OCI-LY7 (cell line): Measurements from ENCODE around the gene MTRF1L. TPM values are rescaled to one million over a fixed set of nuclear protein-coding genes. Genes with fewer than 3 reads are reported as not detected.

Source experiments
- BruUV-seq: library from RNA; stranded (reverse); fragments of 400-500 nt; replicated peaks from 2 replicates; lab custom pipeline; 2021; lab: Mats Ljungman, UMichigan
- CTCF ChIA-PET: fragments of 300-600 bp; sonication (Branson Sonifier 250); formaldehyde crosslinking; loops from one replicate; lab custom pipeline; 2022; ENCODE audit warnings: antibody characterized with exemption; ENCODE audit not compliant: unreplicated experiment; lab: Charles Lee
- POLR2A ChIA-PET: fragments of 300-600 bp; sonication (Branson Sonifier 250); formaldehyde crosslinking; loops from one replicate; lab custom pipeline; 2022; ENCODE audit warnings: antibody characterized with exemption; lab: Charles Lee
- DNase-seq: peaks from one replicate; pipeline ENCODE4 v3.0.0-alpha.2; 2015; ENCODE audit warnings: low spot score
- H2AFZ ChIP-seq: fragments of 200-600 bp; sonication (generic), shearing (Covaris generic); 2 replicates; pipeline ENCODE4 v1.6.1; 2014; ENCODE audit warnings: mild to moderate bottlenecking, antibody characterized with exemption, low read length, moderate library complexity
- H3K27ac ChIP-seq: fragments of 200-600 bp; sonication (generic); 2 replicates; pipeline ENCODE4 v1.5.1; 2014; ENCODE audit warnings: mixed run types, low read depth, mild to moderate bottlenecking, moderate library complexity, low read length, inconsistent platforms; ENCODE audit not compliant: poor library complexity, severe bottlenecking
- H3K36me3 ChIP-seq: fragments of 200-600 bp; sonication (generic); 2 replicates; pipeline ENCODE4 v1.6.1; 2014; ENCODE audit warnings: mild to moderate bottlenecking, antibody characterized with exemption, low read length, moderate library complexity, mixed read lengths; ENCODE audit not compliant: insufficient read depth
- H3K4me1 ChIP-seq: fragments of 200-600 bp; sonication (generic); 2 replicates; pipeline ENCODE4 v1.5.1; 2014; ENCODE audit warnings: mild to moderate bottlenecking, low read length; ENCODE audit not compliant: insufficient read depth, poor library complexity, severe bottlenecking
- H3K4me2 ChIP-seq: fragments of 200-600 bp; sonication (generic); 2 replicates; pipeline ENCODE4 v1.6.1; 2014; ENCODE audit warnings: mild to moderate bottlenecking, low read length
- H3K4me3 ChIP-seq: fragments of 200-600 bp; sonication (generic); 2 replicates; pipeline ENCODE4 v1.5.1; 2014; ENCODE audit warnings: mild to moderate bottlenecking, low read depth, low read length; ENCODE audit not compliant: poor library complexity, severe bottlenecking
- H3K79me2 ChIP-seq: fragments of 200-600 bp; sonication (generic); 2 replicates; pipeline ENCODE4 v1.6.1; 2016; ENCODE audit warnings: low read depth, mild to moderate bottlenecking, low read length, moderate library complexity, mixed read lengths; ENCODE audit not compliant: insufficient read depth
- H3K9me2 ChIP-seq: fragments of 200-600 bp; sonication (generic); 2 replicates; pipeline ENCODE4 v1.6.1; 2016; ENCODE audit warnings: mild to moderate bottlenecking, low read length, mixed read lengths; ENCODE audit not compliant: insufficient read depth
- H3K9me3 ChIP-seq: fragments of 200-600 bp; sonication (generic); 2 replicates; pipeline ENCODE4 v1.6.1; 2014; ENCODE audit warnings: mild to moderate bottlenecking, mixed run types, low read length, mixed read lengths
- H4K20me1 ChIP-seq: fragments of 200-600 bp; sonication (generic); 2 replicates; pipeline ENCODE4 v1.6.1; 2014; ENCODE audit warnings: mild to moderate bottlenecking, antibody characterized with exemption, low read length, moderate library complexity, mixed read lengths; ENCODE audit not compliant: insufficient read depth
- EZH2phosphoT487 ChIP-seq: fragments of 200-600 bp; sonication (generic); IDR thresholded peaks from 2 replicates; pipeline ENCODE4 v1.6.1; 2018; ENCODE audit warnings: low read depth, borderline replicate concordance, mild to moderate bottlenecking, mixed run types, antibody characterized with exemption, low read length, moderate library complexity, mixed read lengths
- intact Hi-C: fragments of 100-400 bp; cut with micrococcal nuclease; formaldehyde crosslinking; loops from one replicate; pipeline ENCODE4 v1.10.0; 2022; ENCODE audit not compliant: unreplicated experiment
- total RNA-seq, 2 experiments: library from RNA; depleted of rRNA in 1 of 2; stranded (reverse); fragments of >200 nt in 1 of 2; shearing (Covaris generic) in 1 of 2; gene quantifications; 2 replicates each; pipeline ENCODE4 v1.2.3, GENCODE V29; 2014 to 2022
- TF ChIP-seq, protein P1 (sequence below): fragments of 200-600 bp; sonication (generic); conservative IDR thresholded peaks from 2 replicates; pipeline ENCODE4 v1.5.1; 2014; ENCODE audit warnings: mild to moderate bottlenecking, antibody characterized with exemption, low read length, moderate library complexity, mixed read lengths

MTRF1L gene
- total RNA-seq, 2 experiments from 2014 or later = 11.0 to 19.2 TPM

DNA sequence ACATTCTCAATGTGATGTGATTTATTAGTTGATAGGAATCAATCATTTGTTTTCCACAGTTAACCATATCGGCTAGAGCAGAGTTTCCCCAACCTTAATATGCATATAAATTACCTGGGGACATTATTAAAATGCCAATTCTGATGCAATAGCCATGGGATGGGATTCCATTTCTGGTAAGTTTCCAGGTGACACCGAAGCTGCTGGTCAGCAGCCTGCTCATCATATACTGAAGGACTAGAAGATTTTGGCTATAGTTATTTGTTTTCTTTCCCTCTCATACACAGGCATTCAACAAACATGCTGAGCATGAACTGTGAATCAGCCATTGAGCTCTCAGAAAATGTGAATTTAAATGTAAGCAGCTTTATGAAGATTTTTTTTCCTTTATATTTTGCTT is 55.5 kb downstream of the MTRF1L start:
- H3K79me2 ChIP-seq = no peaks in the 10 kb centered on the region
- no peaks in the 10 kb centered on the region for H4K20me1 ChIP-seq
- no peaks in the 10 kb centered on the region for H3K36me3 ChIP-seq
- H3K27ac ChIP-seq = no peak overlapping the region
- no TSS peak for BruUV-seq
- no peaks in the 10 kb centered on the region for H3K9me3 ChIP-seq
- ChIA-PET CTCF (no interaction called here), POLR2A (interaction anchor here (0.5 kb wide), 1 partner anchor 154 kb away, joined by 3 read pairs; no protein-coding TSS in a partner anchor)
- no peaks in the 10 kb centered on the region for H3K4me1 ChIP-seq
- intact Hi-C loops = loop anchor here (5.0 to 10.0 kb wide), 2 partner anchors 200 to 392 kb away; no protein-coding TSS in a partner anchor
- H3K9me2 ChIP-seq = no peaks in the 10 kb centered on the region
- no peak overlapping the region for H3K4me3 ChIP-seq
- DNase-seq = no peak
- TF ChIP-seq, protein P1, sequence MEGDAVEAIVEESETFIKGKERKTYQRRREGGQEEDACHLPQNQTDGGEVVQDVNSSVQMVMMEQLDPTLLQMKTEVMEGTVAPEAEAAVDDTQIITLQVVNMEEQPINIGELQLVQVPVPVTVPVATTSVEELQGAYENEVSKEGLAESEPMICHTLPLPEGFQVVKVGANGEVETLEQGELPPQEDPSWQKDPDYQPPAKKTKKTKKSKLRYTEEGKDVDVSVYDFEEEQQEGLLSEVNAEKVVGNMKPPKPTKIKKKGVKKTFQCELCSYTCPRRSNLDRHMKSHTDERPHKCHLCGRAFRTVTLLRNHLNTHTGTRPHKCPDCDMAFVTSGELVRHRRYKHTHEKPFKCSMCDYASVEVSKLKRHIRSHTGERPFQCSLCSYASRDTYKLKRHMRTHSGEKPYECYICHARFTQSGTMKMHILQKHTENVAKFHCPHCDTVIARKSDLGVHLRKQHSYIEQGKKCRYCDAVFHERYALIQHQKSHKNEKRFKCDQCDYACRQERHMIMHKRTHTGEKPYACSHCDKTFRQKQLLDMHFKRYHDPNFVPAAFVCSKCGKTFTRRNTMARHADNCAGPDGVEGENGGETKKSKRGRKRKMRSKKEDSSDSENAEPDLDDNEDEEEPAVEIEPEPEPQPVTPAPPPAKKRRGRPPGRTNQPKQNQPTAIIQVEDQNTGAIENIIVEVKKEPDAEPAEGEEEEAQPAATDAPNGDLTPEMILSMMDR = no peak
- TF ChIP-seq EZH2phosphoT487 = no peak
- no peak overlapping the region for H2AFZ ChIP-seq
- no peak overlapping the region for H3K4me2 ChIP-seq

DNA sequence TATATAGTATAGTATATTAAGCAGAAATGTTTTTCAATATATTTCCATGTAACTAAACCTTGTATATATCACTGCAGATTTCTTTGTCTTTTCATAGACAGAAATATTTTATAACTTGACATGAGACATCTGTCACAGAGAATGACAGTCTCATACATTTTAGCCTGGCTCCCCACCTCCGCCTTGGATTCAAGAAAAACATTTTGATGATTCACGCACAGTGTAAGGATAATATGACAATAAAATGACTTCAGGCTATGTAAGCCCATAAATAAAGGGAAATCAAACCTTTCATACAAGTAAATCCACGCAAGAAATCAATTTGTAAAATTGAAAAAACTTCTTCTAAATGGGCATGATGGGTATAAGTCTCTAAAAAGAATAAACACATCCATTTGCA is 56.0 kb downstream of the MTRF1L start:
- DNase-seq = no peak
- H4K20me1 ChIP-seq = no peaks in the 10 kb centered on the region
- H3K4me3 ChIP-seq = no peak overlapping the region
- CTCF ChIA-PET = no interaction called here
- intact Hi-C loops = loop anchor here (5.0 to 10.0 kb wide), 2 partner anchors 199 to 392 kb away; no protein-coding TSS in a partner anchor
- BruUV-seq = no TSS peak
- no peaks in the 10 kb centered on the region for H3K9me3 ChIP-seq
- H3K9me2 ChIP-seq = no peaks in the 10 kb centered on the region
- no peak for TF ChIP-seq EZH2phosphoT487
- TF ChIP-seq, protein P1 = no peak
- H3K79me2 ChIP-seq = no peaks in the 10 kb centered on the region
- POLR2A ChIA-PET = interaction anchor here (0.6 kb wide), 1 partner anchor 244 kb away, joined by 3 read pairs; no protein-coding TSS in a partner anchor
- no peak overlapping the region for H3K4me2 ChIP-seq
- no peaks in the 10 kb centered on the region for H3K4me1 ChIP-seq
- no peak overlapping the region for H3K27ac ChIP-seq
- H2AFZ ChIP-seq = no peak overlapping the region
- no peaks in the 10 kb centered on the region for H3K36me3 ChIP-seq

DNA sequence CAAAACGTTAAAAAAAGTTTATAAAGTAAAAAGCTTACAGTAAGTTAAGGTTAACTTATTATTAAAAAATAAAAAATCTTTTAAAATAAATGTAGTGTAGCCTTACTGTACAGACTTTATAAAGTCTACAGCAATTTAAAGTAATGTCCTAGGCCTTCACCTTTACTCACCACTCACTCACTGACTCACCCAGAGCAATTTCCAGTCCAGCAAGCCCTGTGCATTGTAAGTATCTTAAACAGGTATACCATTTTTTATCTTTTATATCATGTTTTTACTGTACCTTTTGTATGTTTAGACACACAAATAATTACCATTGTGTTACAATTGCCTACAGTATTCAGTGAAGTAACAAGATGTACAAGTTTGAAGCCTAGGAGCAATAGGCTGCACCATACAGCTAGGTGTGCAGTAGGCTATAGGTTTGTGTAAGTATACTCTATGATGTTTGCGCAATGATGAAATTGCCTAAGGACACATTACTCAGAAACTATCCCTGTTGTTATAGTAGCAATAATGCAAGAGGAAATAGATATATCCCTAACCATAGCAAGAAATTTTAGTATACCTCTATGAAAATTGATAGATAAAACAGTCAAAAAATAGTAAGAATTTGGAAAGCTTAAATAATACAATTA is 59.1 kb downstream of the MTRF1L start:
- CTCF ChIA-PET = no interaction called here
- POLR2A ChIA-PET = interaction anchor here (0.6 to 0.7 kb wide), 3 partner anchors 11 to 76 kb away, joined by 3 read pairs; no protein-coding TSS in a partner anchor

More for the DNA sequence above, 59.1 kb downstream of the MTRF1L start:
- TF ChIP-seq, protein P1 = no peak
- no peak for TF ChIP-seq EZH2phosphoT487
- intact Hi-C loops = loop anchor here (10.0 kb wide), 1 partner anchor 389 kb away; no protein-coding TSS in a partner anchor
- no peaks in the 10 kb centered on the region for H4K20me1 ChIP-seq
- H3K9me3 ChIP-seq = no peaks in the 10 kb centered on the region
- no peak for DNase-seq
- H3K4me2 ChIP-seq = no peak overlapping the region
- H2AFZ ChIP-seq = no peak overlapping the region
- no peaks in the 10 kb centered on the region for H3K79me2 ChIP-seq
- H3K27ac ChIP-seq = no peak overlapping the region
- H3K4me3 ChIP-seq = no peak overlapping the region
- no peaks in the 10 kb centered on the region for H3K36me3 ChIP-seq
- no TSS peak for BruUV-seq
- no peaks in the 10 kb centered on the region for H3K4me1 ChIP-seq
- H3K9me2 ChIP-seq = no peaks in the 10 kb centered on the region
